NB4 (cell line): ENCODE data around the gene FAM169A.
"Not testable (repeated sequence)": the region's sequence is repeated elsewhere in the genome, so short reads cannot be mapped to it uniquely, and the experiment has no call there.

Experiments
- CTCF ChIP-seq: IDR thresholded peaks from one replicate; pipeline ENCODE4 v1.5.1; 2012; ENCODE audit warnings: low read depth, low read length
- POLR2A ChIP-seq: IDR thresholded peaks from 2 replicates; pipeline ENCODE4 v1.6.1; 2011; ENCODE audit warnings: mild to moderate bottlenecking; ENCODE audit not compliant: insufficient read length; ENCODE audit errors: extremely low read depth

GRCh38 chr5:74869414-74869813 is 3.2 kb upstream of the FAM169A start:
- TF ChIP-seq CTCF, POLR2A: not testable (repeated sequence)
